ENCODE results near the gene CDKAL1.

The CDKAL1 gene

GRCh38 chr6:20698675-20699074 is 164.4 kb downstream of the CDKAL1 start:
- no peaks in the 10 kb centered on the region for H3K36me3 ChIP-seq (ENCODE audit: control insufficient read depth, insufficient read depth, low read length)
- DNase-seq (ENCODE audit: extremely low read depth, insufficient read length), result no peak
- no peaks in the 10 kb centered on the region for H3K27me3 ChIP-seq (replicated peaks; ENCODE audit: control insufficient read depth, insufficient read depth, low read length)
- no peak for TF ChIP-seq CTCF (IDR thresholded peaks at IDR 0.05; ENCODE audit: insufficient read depth, low read length, poor library complexity, severe bottlenecking)
- H3K4me3 ChIP-seq (replicated peaks; ENCODE audit: low read depth, low read length), result no peak overlapping the region

GRCh38 chr6:20699402-20699801 is 165.1 kb downstream of the CDKAL1 start:
- DNase-seq (ENCODE audit: extremely low read depth, insufficient read length), result no peak

GRCh38 chr6:20700375-20700774 is 166.1 kb downstream of the CDKAL1 start:
- TF ChIP-seq CTCF (IDR thresholded peaks at IDR 0.05; ENCODE audit: insufficient read depth, low read length, poor library complexity, severe bottlenecking), result no peak
- no peak overlapping the region for H3K4me3 ChIP-seq (replicated peaks; ENCODE audit: low read depth, low read length)
- no peaks in the 10 kb centered on the region for H3K36me3 ChIP-seq (ENCODE audit: control insufficient read depth, insufficient read depth, low read length)
- no peaks in the 10 kb centered on the region for H3K27me3 ChIP-seq (replicated peaks; ENCODE audit: control insufficient read depth, insufficient read depth, low read length)
- DNase-seq (ENCODE audit: extremely low read depth, insufficient read length), result no peak

More at GRCh38 chr6:20699402-20699801, 165.1 kb downstream of the CDKAL1 start:
- TF ChIP-seq CTCF (IDR thresholded peaks at IDR 0.05; ENCODE audit: insufficient read depth, low read length, poor library complexity, severe bottlenecking), result no peak
- no peaks in the 10 kb centered on the region for H3K27me3 ChIP-seq (replicated peaks; ENCODE audit: control insufficient read depth, insufficient read depth, low read length)
- H3K36me3 ChIP-seq (ENCODE audit: control insufficient read depth, insufficient read depth, low read length), result no peaks in the 10 kb centered on the region
- H3K4me3 ChIP-seq (replicated peaks; ENCODE audit: low read depth, low read length), result no peak overlapping the region

- no peaks in the 10 kb centered on the region for H3K36me3 ChIP-seq (ENCODE audit: control insufficient read depth, insufficient read depth, low read length)
- H3K4me3 ChIP-seq (replicated peaks; ENCODE audit: low read depth, low read length), result no peak overlapping the region
- no peak for DNase-seq (ENCODE audit: extremely low read depth, insufficient read length)
- no peak for TF ChIP-seq CTCF (IDR thresholded peaks at IDR 0.05; ENCODE audit: insufficient read depth, low read length, poor library complexity, severe bottlenecking)
- H3K27me3 ChIP-seq (replicated peaks; ENCODE audit: control insufficient read depth, insufficient read depth, low read length), result no peaks in the 10 kb centered on the region
Observed at GRCh38 chr6:20702366-20702765, 168.1 kb downstream of the CDKAL1 start.

GRCh38 chr6:20703049-20703448 is 168.8 kb downstream of the CDKAL1 start:
- DNase-seq (ENCODE audit: extremely low read depth, insufficient read length), result no peak
- Histone ChIP-seq H3K36me3 (ENCODE audit: control insufficient read depth, insufficient read depth, low read length) (no peaks in the 10 kb centered on the region), H3K4me3 (replicated peaks; ENCODE audit: low read depth, low read length) (no peak overlapping the region), H3K27me3 (replicated peaks; ENCODE audit: control insufficient read depth, insufficient read depth, low read length) (no peaks in the 10 kb centered on the region)
- no peak for TF ChIP-seq CTCF (IDR thresholded peaks at IDR 0.05; ENCODE audit: insufficient read depth, low read length, poor library complexity, severe bottlenecking)

- Histone ChIP-seq H3K27me3 (replicated peaks; ENCODE audit: control insufficient read depth, insufficient read depth, low read length) (no peaks in the 10 kb centered on the region), H3K4me3 (replicated peaks; ENCODE audit: low read depth, low read length) (no peak overlapping the region), H3K36me3 (ENCODE audit: control insufficient read depth, insufficient read depth, low read length) (no peaks in the 10 kb centered on the region)
- TF ChIP-seq CTCF (IDR thresholded peaks at IDR 0.05; ENCODE audit: insufficient read depth, low read length, poor library complexity, severe bottlenecking), result no peak
- DNase-seq (ENCODE audit: extremely low read depth, insufficient read length), result no peak
Observed at GRCh38 chr6:20704325-20705025, 170.2 kb downstream of the CDKAL1 start.
